Nephron progenitor cell (in vitro differentiated cells): ENCODE data around the gene CACNA2D3.
A peak's percentile ranks its signal among the peaks of the same experiment; 100 is the strongest.
"Not testable (repeated sequence)": the region's sequence is repeated elsewhere in the genome, so short reads cannot be mapped to it uniquely, and the experiment has no call there.

Experiments used
- DNase-seq: peaks from one replicate; pipeline ENCODE4 v3.0.0; 2021
- H3K27ac Mint-ChIP-seq: 2 replicates; pipeline ENCODE4 v1.8.0; 2021; ENCODE audit warnings: mild to moderate bottlenecking, moderate library complexity, mixed read lengths
- H3K27me3 Mint-ChIP-seq: 2 replicates; pipeline ENCODE4 v1.8.0; 2021; ENCODE audit warnings: mild to moderate bottlenecking, low read depth, mixed read lengths; ENCODE audit not compliant: poor library complexity
- H3K36me3 Mint-ChIP-seq: 2 replicates; pipeline ENCODE4 v1.8.0; 2021; ENCODE audit warnings: low read depth, mixed read lengths
- H3K4me1 Mint-ChIP-seq: 2 replicates; pipeline ENCODE4 v1.8.0; 2021; ENCODE audit warnings: mixed read lengths
- H3K4me3 Mint-ChIP-seq: 2 replicates; pipeline ENCODE4 v1.8.0; 2021; ENCODE audit warnings: mild to moderate bottlenecking, moderate library complexity, mixed read lengths
- H3K9me3 Mint-ChIP-seq: 2 replicates; pipeline ENCODE4 v1.8.0; 2021; ENCODE audit warnings: mild to moderate bottlenecking, moderate library complexity, mixed read lengths
- TF ChIP-seq, protein P1 (sequence below): fragments of 200-600 bp; sonication (generic); IDR thresholded peaks from 2 replicates; pipeline ENCODE4 v1.5.0; 2021; ENCODE audit warnings: antibody characterized with exemption

Gene CACNA2D3

DNA sequence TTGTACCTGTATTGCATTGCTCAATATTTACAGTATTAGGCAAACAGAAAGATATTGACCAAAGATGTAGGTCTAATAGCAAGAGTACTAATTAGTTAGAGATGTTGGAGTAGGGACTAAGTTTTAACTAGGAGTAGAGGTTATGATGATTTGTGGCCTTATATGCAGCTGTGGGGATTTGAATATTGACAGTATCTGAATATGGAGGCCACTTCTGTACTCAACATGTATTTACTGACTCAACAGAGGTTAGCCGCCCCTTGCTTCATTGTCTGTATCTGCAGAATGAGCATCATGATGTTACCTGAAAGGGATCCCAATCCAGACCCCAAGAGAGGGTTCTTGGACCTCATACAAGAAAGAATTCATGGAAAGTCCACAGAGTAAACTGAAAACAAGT, 855.1 kb downstream of the CACNA2D3 start:
- Mint-ChIP-seq H3K27ac (no peak overlapping the region), H3K27me3 (peaks cover 6% of the 10 kb centered on the region), H3K4me3 (no peak overlapping the region), H3K36me3 (peaks cover 5% of the 10 kb centered on the region), H3K4me1 (peaks cover 33% of the 10 kb centered on the region), H3K9me3 (peaks cover 15% of the 10 kb centered on the region)
- TF ChIP-seq, protein P1, sequence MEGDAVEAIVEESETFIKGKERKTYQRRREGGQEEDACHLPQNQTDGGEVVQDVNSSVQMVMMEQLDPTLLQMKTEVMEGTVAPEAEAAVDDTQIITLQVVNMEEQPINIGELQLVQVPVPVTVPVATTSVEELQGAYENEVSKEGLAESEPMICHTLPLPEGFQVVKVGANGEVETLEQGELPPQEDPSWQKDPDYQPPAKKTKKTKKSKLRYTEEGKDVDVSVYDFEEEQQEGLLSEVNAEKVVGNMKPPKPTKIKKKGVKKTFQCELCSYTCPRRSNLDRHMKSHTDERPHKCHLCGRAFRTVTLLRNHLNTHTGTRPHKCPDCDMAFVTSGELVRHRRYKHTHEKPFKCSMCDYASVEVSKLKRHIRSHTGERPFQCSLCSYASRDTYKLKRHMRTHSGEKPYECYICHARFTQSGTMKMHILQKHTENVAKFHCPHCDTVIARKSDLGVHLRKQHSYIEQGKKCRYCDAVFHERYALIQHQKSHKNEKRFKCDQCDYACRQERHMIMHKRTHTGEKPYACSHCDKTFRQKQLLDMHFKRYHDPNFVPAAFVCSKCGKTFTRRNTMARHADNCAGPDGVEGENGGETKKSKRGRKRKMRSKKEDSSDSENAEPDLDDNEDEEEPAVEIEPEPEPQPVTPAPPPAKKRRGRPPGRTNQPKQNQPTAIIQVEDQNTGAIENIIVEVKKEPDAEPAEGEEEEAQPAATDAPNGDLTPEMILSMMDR: no peak
- DNase-seq: no peak

- not testable (repeated sequence) for H3K27ac Mint-ChIP-seq, H3K36me3 Mint-ChIP-seq, H3K4me3 Mint-ChIP-seq, DNase-seq, H3K27me3 Mint-ChIP-seq
- peaks cover 28% of the 10 kb centered on the region for H3K4me1 Mint-ChIP-seq
- peaks cover 15% of the 10 kb centered on the region for H3K9me3 Mint-ChIP-seq
Observed at GRCh38 chr3:54977946-54978345, 855.6 kb downstream of the CACNA2D3 start.

DNA sequence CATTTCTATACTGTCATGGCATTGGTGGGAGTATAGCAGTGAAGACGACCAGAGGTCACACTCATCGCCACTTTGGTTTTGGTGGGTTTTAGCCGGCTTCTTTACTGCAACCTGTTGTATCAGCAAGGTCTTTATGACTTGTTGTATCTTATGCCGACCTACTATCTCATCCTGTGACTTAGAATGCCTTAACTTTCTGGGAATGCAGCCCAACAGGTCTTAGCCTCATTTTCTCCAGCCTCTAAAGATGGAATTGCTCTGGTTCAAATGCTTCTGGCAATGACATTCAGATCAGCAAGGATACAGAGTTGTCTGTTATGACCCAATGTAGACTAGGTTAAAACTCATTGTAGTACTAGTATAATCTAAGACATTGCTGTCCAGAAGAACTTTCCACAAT, 860.5 kb downstream of the CACNA2D3 start:
- TF ChIP-seq, protein P1: no peak
- Mint-ChIP-seq H3K4me1 (peaks cover 47% of the 10 kb centered on the region), H3K27ac (no peak overlapping the region), H3K9me3 (peaks cover 15% of the 10 kb centered on the region), H3K27me3 (peaks cover 6% of the 10 kb centered on the region), H3K36me3 (peaks cover 5% of the 10 kb centered on the region), H3K4me3 (no peak overlapping the region)
- DNase-seq: no peak

- Mint-ChIP-seq H3K36me3 (peaks cover 5% of the 10 kb centered on the region), H3K4me1 (peaks cover 49% of the 10 kb centered on the region), H3K9me3 (peaks cover 10% of the 10 kb centered on the region), H3K27ac (peak overlapping the region; percentile 57), H3K27me3 (peaks cover under 1% of the 10 kb centered on the region), H3K4me3 (no peak overlapping the region)
- DNase-seq: no peak
- TF ChIP-seq, protein P1: no peak
Observed at GRCh38 chr3:54983266-54984099, 861.1 kb downstream of the CACNA2D3 start.

GRCh38 chr3:54985856-54986255, 863.5 kb downstream of the CACNA2D3 start:
- TF ChIP-seq, protein P1: no peak
- Mint-ChIP-seq H3K36me3 (no peaks in the 10 kb centered on the region), H3K4me3 (no peak overlapping the region), H3K27ac (no peak overlapping the region), H3K9me3 (no peaks in the 10 kb centered on the region), H3K4me1 (peaks cover 71% of the 10 kb centered on the region), H3K27me3 (no peaks in the 10 kb centered on the region)
- no peak for DNase-seq

DNA sequence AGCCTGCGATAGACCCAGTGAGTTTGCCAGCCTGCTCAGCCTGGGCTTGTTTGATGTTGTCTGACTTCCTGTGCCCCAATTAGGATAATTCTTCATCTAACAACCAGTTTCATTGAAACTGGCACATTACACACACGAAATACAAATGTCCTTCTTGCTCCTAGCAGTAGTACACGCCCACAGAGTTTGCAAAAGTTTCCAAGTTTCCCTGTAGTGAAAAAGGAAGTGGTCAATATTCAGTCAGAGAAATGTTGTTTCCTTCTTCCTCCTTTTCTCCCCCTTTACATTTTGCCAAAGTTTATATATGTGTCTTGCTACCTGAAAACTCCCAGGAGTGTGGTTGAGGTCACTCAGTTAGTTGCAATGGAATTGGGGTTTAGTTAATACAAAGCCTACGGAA, 863.9 kb downstream of the CACNA2D3 start:
- H3K9me3 Mint-ChIP-seq: no peaks in the 10 kb centered on the region
- no peaks in the 10 kb centered on the region for H3K36me3 Mint-ChIP-seq
- peaks cover 73% of the 10 kb centered on the region for H3K4me1 Mint-ChIP-seq
- H3K27ac Mint-ChIP-seq: no peak overlapping the region
- H3K4me3 Mint-ChIP-seq: no peak overlapping the region
- no peak for DNase-seq
- TF ChIP-seq, protein P1: no peak
- H3K27me3 Mint-ChIP-seq: no peaks in the 10 kb centered on the region
